Measurements from ENCODE around the gene FREM2.

DNA sequence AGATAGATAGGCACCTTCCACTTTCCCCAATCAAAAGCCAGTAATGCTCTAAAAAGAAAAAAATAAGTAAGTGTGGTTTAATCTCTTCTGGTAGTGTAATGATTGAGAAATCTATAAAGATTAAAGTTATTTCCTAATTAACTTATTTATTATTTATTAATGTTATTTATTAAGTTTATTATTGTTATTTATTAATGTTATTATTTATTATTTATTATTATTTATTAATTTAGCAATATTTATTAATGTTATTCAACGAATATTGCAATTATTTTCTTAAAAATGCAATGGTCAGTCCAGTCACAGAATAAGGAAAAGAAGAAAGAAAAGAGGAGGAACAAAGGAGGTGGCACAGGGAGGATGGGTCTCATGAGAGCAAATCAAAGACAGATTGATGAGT, 100.7 kb downstream of the FREM2 start:
- TF ChIP-seq, protein P1, sequence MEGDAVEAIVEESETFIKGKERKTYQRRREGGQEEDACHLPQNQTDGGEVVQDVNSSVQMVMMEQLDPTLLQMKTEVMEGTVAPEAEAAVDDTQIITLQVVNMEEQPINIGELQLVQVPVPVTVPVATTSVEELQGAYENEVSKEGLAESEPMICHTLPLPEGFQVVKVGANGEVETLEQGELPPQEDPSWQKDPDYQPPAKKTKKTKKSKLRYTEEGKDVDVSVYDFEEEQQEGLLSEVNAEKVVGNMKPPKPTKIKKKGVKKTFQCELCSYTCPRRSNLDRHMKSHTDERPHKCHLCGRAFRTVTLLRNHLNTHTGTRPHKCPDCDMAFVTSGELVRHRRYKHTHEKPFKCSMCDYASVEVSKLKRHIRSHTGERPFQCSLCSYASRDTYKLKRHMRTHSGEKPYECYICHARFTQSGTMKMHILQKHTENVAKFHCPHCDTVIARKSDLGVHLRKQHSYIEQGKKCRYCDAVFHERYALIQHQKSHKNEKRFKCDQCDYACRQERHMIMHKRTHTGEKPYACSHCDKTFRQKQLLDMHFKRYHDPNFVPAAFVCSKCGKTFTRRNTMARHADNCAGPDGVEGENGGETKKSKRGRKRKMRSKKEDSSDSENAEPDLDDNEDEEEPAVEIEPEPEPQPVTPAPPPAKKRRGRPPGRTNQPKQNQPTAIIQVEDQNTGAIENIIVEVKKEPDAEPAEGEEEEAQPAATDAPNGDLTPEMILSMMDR (IDR thresholded peaks at IDR 0.05) = no peak
- TF ChIP-seq POLR2A (IDR thresholded peaks at IDR 0.05) = no peak
- TF ChIP-seq POLR2AphosphoS5 (IDR thresholded peaks at IDR 0.05) = no peak

Data from sigmoid colon (tissue), 4 donors.